CD14-positive monocyte (primary cell): ENCODE data around the gene DPYD. TPM values are rescaled to one million over a fixed set of nuclear protein-coding genes. Genes with fewer than 3 reads are reported as not detected.

ENCODE experiments used
- DNase-seq, 3 donors: peaks; one replicate each; pipeline ENCODE4 v3.0.0-alpha.2; 2011 to 2022
- H2AFZ ChIP-seq: 2 replicates; pipeline ENCODE4 v1.6.0; 2012; ENCODE audit warnings: mild to moderate bottlenecking, low read depth, low read length, inconsistent platforms; ENCODE audit not compliant: insufficient read depth, poor library complexity, severe bottlenecking
- H3K27ac ChIP-seq, 2 donors: 1 replicate in 1 of 2; 2 replicates in 1 of 2; pipeline ENCODE4 v1.5.1; 2012 to 2013; ENCODE audit warnings: low read length in 2 of 2, control low read depth in 1 of 2, inconsistent platforms in 1 of 2, low read depth in 1 of 2, mild to moderate bottlenecking in 1 of 2
- H3K27me3 ChIP-seq, 2 donors: one replicate each; pipeline versions ENCODE4 v1.6.0 to v1.6.1; 2011 to 2013; ENCODE audit warnings: low read length in 2 of 2; ENCODE audit not compliant: control insufficient read depth in 2 of 2, insufficient read depth in 2 of 2
- H3K36me3 ChIP-seq, 2 donors: replicated peaks in 1 of 2; 1 replicate in 1 of 2; 2 replicates in 1 of 2; pipeline versions ENCODE4 v1.5.1 to v1.6.1; 2012 to 2013; ENCODE audit warnings: low read length in 2 of 2, control low read depth in 1 of 2, inconsistent platforms in 1 of 2, mild to moderate bottlenecking in 1 of 2; ENCODE audit not compliant: insufficient read depth in 2 of 2, control insufficient read depth in 1 of 2
- H3K4me1 ChIP-seq, 2 donors: 1 replicate in 1 of 2; 2 replicates in 1 of 2; pipeline versions ENCODE4 v1.5.1 to v1.6.1; 2012 to 2013; ENCODE audit warnings: low read length in 2 of 2, control low read depth in 1 of 2, inconsistent platforms in 1 of 2, mild to moderate bottlenecking in 1 of 2, moderate library complexity in 1 of 2; ENCODE audit not compliant: insufficient read depth in 2 of 2, control insufficient read depth in 1 of 2
- H3K4me2 ChIP-seq: replicated peaks from 2 replicates; pipeline ENCODE3; 2012; ENCODE audit warnings: low read length, moderate library complexity, mild to moderate bottlenecking; ENCODE audit not compliant: poor library complexity, severe bottlenecking; ENCODE audit errors: extremely low read depth
- H3K4me3 ChIP-seq, 3 experiments: fragments of 200-600 bp in 1 of 3; sonication (generic) in 1 of 3; replicated peaks in 1 of 3; 1 replicate in 2 of 3; 2 replicates in 1 of 3; pipeline ENCODE4 v1.5.1; 2011 to 2013; ENCODE audit warnings: low read length in 3 of 3, mild to moderate bottlenecking in 3 of 3, control low read depth in 2 of 3, low read depth in 2 of 3, inconsistent platforms in 1 of 3, moderate library complexity in 1 of 3
- H3K79me2 ChIP-seq: 2 replicates; pipeline ENCODE4 v1.6.0; 2012; ENCODE audit warnings: mild to moderate bottlenecking, control low read depth, inconsistent platforms, low read length, moderate library complexity; ENCODE audit not compliant: insufficient read depth
- H3K9ac ChIP-seq: 2 replicates; pipeline ENCODE4 v1.6.0; 2017; ENCODE audit warnings: low read length, mild to moderate bottlenecking; ENCODE audit not compliant: insufficient read depth, poor library complexity, severe bottlenecking
- H3K9me3 ChIP-seq, 2 donors: replicated peaks in 1 of 2; 1 replicate in 1 of 2; 2 replicates in 1 of 2; pipeline versions ENCODE4 v1.5.1 to v1.6.1; 2012 to 2013; ENCODE audit warnings: low read length in 2 of 2, control low read depth in 1 of 2; ENCODE audit not compliant: control insufficient read depth in 1 of 2, insufficient read depth in 1 of 2
- H4K20me1 ChIP-seq: 2 replicates; pipeline ENCODE4 v1.6.0; 2012; ENCODE audit warnings: mild to moderate bottlenecking, low read length, control low read depth, moderate library complexity; ENCODE audit not compliant: insufficient read depth
- H3K27ac Mint-ChIP-seq, 7 donors: one replicate each; pipeline ENCODE4 v1.8.0; 2020; ENCODE audit warnings: mild to moderate bottlenecking in 7 of 7, mixed read lengths in 7 of 7, moderate library complexity in 6 of 7, inconsistent platforms in 2 of 7
- H3K27me3 Mint-ChIP-seq, 3 donors: one replicate each; pipeline ENCODE4 v1.8.0; 2021 to 2022; ENCODE audit warnings: low read depth in 3 of 3, mild to moderate bottlenecking in 3 of 3, mixed read lengths in 3 of 3, moderate library complexity in 3 of 3, inconsistent platforms in 1 of 3
- H3K36me3 Mint-ChIP-seq, 2 donors: one replicate each; pipeline ENCODE4 v1.8.0; 2020; ENCODE audit warnings: mixed read lengths in 2 of 2, inconsistent platforms in 1 of 2, mild to moderate bottlenecking in 1 of 2
- H3K4me1 Mint-ChIP-seq: one replicate; pipeline ENCODE4 v1.8.0; 2020; ENCODE audit warnings: mild to moderate bottlenecking, mixed read lengths
- H3K4me3 Mint-ChIP-seq, 2 donors: one replicate each; pipeline ENCODE4 v1.8.0; 2020; ENCODE audit warnings: mild to moderate bottlenecking in 2 of 2, mixed read lengths in 2 of 2, moderate library complexity in 1 of 2
- H3K9me3 Mint-ChIP-seq, 7 donors: one replicate each; pipeline ENCODE4 v1.8.0; 2020 to 2022; ENCODE audit warnings: mixed read lengths in 7 of 7, mild to moderate bottlenecking in 6 of 7, moderate library complexity in 6 of 7, inconsistent platforms in 2 of 7
- CTCF ChIP-seq: fragments of 200-600 bp; IDR thresholded peaks from one replicate; pipeline ENCODE4 v1.8.0; 2022; ENCODE audit warnings: antibody characterized with exemption, mild to moderate bottlenecking
- WGBS: methylation state at CpG from one replicate; pipeline ENCODE4 v1.1.5; 2013; ENCODE audit warnings: missing lambda C conversion rate; ENCODE audit not compliant: insufficient coverage; 5-methylcytosine and 5-hydroxymethylcytosine counted together
- intact Hi-C, 2 donors: fragments of 100-400 bp; cut with micrococcal nuclease; formaldehyde crosslinking; loops; one replicate each; pipeline versions ENCODE4 v1.15.0 to v1.15.1; 2023
- polyA plus RNA-seq, 3 donors: library from polyadenylated mRNA; depleted of rRNA in 1 of 3; unstranded in 2 of 3; stranded (reverse) in 1 of 3; fragments of 300-500 nt in 2 of 3; fragments of >200 nt in 1 of 3; fragmentation: Illumina TruSeq in 2 of 3; gene quantifications; 1 replicate in 2 of 3; 2 replicates in 1 of 3; pipeline ENCODE4 v1.2.3, GENCODE V29; 2012 to 2021

DPYD gene
- polyA plus RNA-seq, 3 donors = 87.6 to 171 (median 144) TPM

DNA sequence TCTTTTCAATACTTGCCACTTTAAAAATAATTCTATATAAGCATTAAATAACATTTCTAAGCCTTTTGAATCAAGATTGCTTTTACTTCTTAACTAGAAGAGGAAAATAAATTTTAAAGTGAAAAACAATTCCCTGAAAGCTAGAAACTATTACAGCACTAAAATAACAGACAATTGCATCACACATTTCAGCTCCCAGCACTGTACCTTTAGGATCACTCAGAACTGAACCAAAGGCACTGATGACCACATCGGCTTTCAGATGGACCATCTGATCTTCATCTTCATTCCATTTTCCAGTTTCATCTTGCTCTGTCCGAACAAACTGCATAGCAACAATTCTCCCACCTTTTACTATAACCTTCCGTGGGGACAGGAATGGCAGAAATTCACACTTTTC, 347.3 kb downstream of the DPYD start:
- H3K79me2 ChIP-seq = no peaks in the 10 kb centered on the region
- H3K36me3 Mint-ChIP-seq = peaks cover 63 to 64% of the 10 kb centered on the region in 2 donors

GRCh38 chr1:97572561-97572960, 348.3 kb downstream of the DPYD start:
- no peak overlapping the region for H3K4me3 ChIP-seq
- no peaks in the 10 kb centered on the region for H3K27me3 Mint-ChIP-seq
- no peak overlapping the region for H3K9ac ChIP-seq
- no peak overlapping the region for H3K4me2 ChIP-seq
- no peaks in the 10 kb centered on the region for H3K79me2 ChIP-seq
- no peak overlapping the region for H3K27ac Mint-ChIP-seq
- H4K20me1 ChIP-seq = peaks cover 40% of the 10 kb centered on the region
- intact Hi-C loops = no loop called here
- H2AFZ ChIP-seq = no peak overlapping the region
- H3K9me3 ChIP-seq = no peaks in the 10 kb centered on the region
- no peaks in the 10 kb centered on the region for H3K27me3 ChIP-seq
- H3K4me3 Mint-ChIP-seq = no peak overlapping the region
- H3K4me1 Mint-ChIP-seq = no peaks in the 10 kb centered on the region
- peaks cover 56 to 94% of the 10 kb centered on the region in 2 donors for H3K36me3 ChIP-seq
- WGBS = no CpG with 5 or more reads among the region's 1 CpG
- DNase-seq = no peak
- no peaks in the 10 kb centered on the region for H3K9me3 Mint-ChIP-seq
- H3K36me3 Mint-ChIP-seq = peaks cover 61 to 64% of the 10 kb centered on the region in 2 donors
- no peak overlapping the region for H3K27ac ChIP-seq
- no peaks in the 10 kb centered on the region for H3K4me1 ChIP-seq
- no peak for TF ChIP-seq CTCF

More for the DNA sequence above, 347.3 kb downstream of the DPYD start:
- Histone ChIP-seq H4K20me1 (peaks cover 34% of the 10 kb centered on the region), H2AFZ (no peak overlapping the region), H3K9me3 (no peaks in the 10 kb centered on the region), H3K4me1 (no peaks in the 10 kb centered on the region), H3K4me3 (no peak overlapping the region), H3K27me3 (no peaks in the 10 kb centered on the region), H3K9ac (no peak overlapping the region), H3K4me2 (no peak overlapping the region), H3K36me3 (peaks cover 53 to 91% of the 10 kb centered on the region in 2 donors), H3K27ac (no peak overlapping the region)
- Mint-ChIP-seq H3K9me3 (no peaks in the 10 kb centered on the region), H3K27ac (no peak overlapping the region), H3K4me1 (no peaks in the 10 kb centered on the region), H3K4me3 (no peak overlapping the region), H3K27me3 (no peaks in the 10 kb centered on the region)
- TF ChIP-seq CTCF = no peak
- WGBS = 100% methylated on average over 3 of the region's 3 CpGs
- intact Hi-C loops = no loop called here
- DNase-seq = no peak
